Endothelial cell (in vitro differentiated cells): ENCODE results near the gene MDM1. TPM values are rescaled to one million over a fixed set of nuclear protein-coding genes. Genes with fewer than 3 reads are reported as not detected.

Experiments used
- DNase-seq: peaks from one replicate; pipeline ENCODE4 v3.0.0; 2021; ENCODE audit warnings: low spot score
- H3K27ac Mint-ChIP-seq: one replicate; pipeline ENCODE4 v1.8.0; 2021; ENCODE audit warnings: mixed read lengths, inconsistent platforms; ENCODE audit not compliant: unreplicated experiment
- H3K27me3 Mint-ChIP-seq: one replicate; pipeline ENCODE4 v1.8.0; 2021; ENCODE audit warnings: mild to moderate bottlenecking, moderate library complexity, mixed read lengths, inconsistent platforms; ENCODE audit not compliant: unreplicated experiment
- H3K36me3 Mint-ChIP-seq: one replicate; pipeline ENCODE4 v1.8.0; 2021; ENCODE audit warnings: mild to moderate bottlenecking, low read depth, mixed read lengths, inconsistent platforms; ENCODE audit not compliant: unreplicated experiment
- H3K4me1 Mint-ChIP-seq: one replicate; pipeline ENCODE4 v1.8.0; 2021; ENCODE audit warnings: mild to moderate bottlenecking, mixed read lengths, inconsistent platforms; ENCODE audit not compliant: unreplicated experiment
- H3K4me3 Mint-ChIP-seq: one replicate; pipeline ENCODE4 v1.8.0; 2021; ENCODE audit warnings: mild to moderate bottlenecking, mixed read lengths, inconsistent platforms; ENCODE audit not compliant: unreplicated experiment
- H3K9me3 Mint-ChIP-seq: one replicate; pipeline ENCODE4 v1.8.0; 2021; ENCODE audit warnings: mixed read lengths, inconsistent platforms; ENCODE audit not compliant: unreplicated experiment
- CTCF ChIP-seq: fragments of 200-600 bp; sonication (generic); IDR thresholded peaks from one replicate; pipeline ENCODE4 v1.5.0; 2021; ENCODE audit warnings: antibody characterized with exemption; ENCODE audit not compliant: unreplicated experiment
- long read RNA-seq: library from polyadenylated mRNA; unstranded; transcript quantifications from one replicate; pipeline ENCODE4 v2.0.0, GENCODE V29; 2020; ENCODE audit not compliant: unreplicated experiment
- total RNA-seq: library from RNA; stranded (reverse); fragmentation: NEBNext Ultra II Directional; extraction: Animal tissue kit (Norgen Biotek cat#: 25700); gene quantifications from one replicate; pipeline ENCODE4 v1.2.1, GENCODE V29; 2021; ENCODE audit not compliant: unreplicated experiment

MDM1 gene
- 18.1 TPM for total RNA-seq
- long read RNA-seq, partial matches to known transcripts: 1 of 4 reads
- long read RNA-seq, other reads (novel, unspliced or antisense): 2 of 4 reads

GRCh38 chr12:68331869-68332727 lies at the start of gene MDM1:
TSS of gene MDM1 (minus strand) at chr12:68332362. CDS start at chr12:68332245, 117 bp downstream.
- H3K9me3 Mint-ChIP-seq: no peaks in the 10 kb centered on the region
- H3K27me3 Mint-ChIP-seq: no peaks in the 10 kb centered on the region
- peaks cover 23% of the 10 kb centered on the region for H3K4me1 Mint-ChIP-seq
- no peak within 1 kb of the TSS for H3K27ac Mint-ChIP-seq
- H3K4me3 Mint-ChIP-seq: peak within 1 kb of the TSS; percentile 90
- no peak for TF ChIP-seq CTCF
- peak; percentile 97 for DNase-seq
- H3K36me3 Mint-ChIP-seq: no peaks in the 10 kb centered on the region

GRCh38 chr12:68381476-68382219 lies 49.5 kb upstream of the MDM1 start:
- H3K4me1 Mint-ChIP-seq: peaks cover 17% of the 10 kb centered on the region
- H3K4me3 Mint-ChIP-seq: no peak overlapping the region
- no peaks in the 10 kb centered on the region for H3K27me3 Mint-ChIP-seq
- no peaks in the 10 kb centered on the region for H3K36me3 Mint-ChIP-seq
- no peak for DNase-seq
- no peak overlapping the region for H3K27ac Mint-ChIP-seq
- TF ChIP-seq CTCF: no peak
- no peaks in the 10 kb centered on the region for H3K9me3 Mint-ChIP-seq

GRCh38 chr12:68378872-68379606 lies 46.9 kb upstream of the MDM1 start:
- H3K27me3 Mint-ChIP-seq: no peaks in the 10 kb centered on the region
- DNase-seq: no peak
- TF ChIP-seq CTCF: no peak
- no peaks in the 10 kb centered on the region for H3K9me3 Mint-ChIP-seq
- H3K4me1 Mint-ChIP-seq: peaks cover 21% of the 10 kb centered on the region
- H3K27ac Mint-ChIP-seq: no peak overlapping the region
- no peaks in the 10 kb centered on the region for H3K36me3 Mint-ChIP-seq
- no peak overlapping the region for H3K4me3 Mint-ChIP-seq

GRCh38 chr12:68377881-68378280 lies 45.7 kb upstream of the MDM1 start:
- TF ChIP-seq CTCF: no peak
- Mint-ChIP-seq H3K9me3 (no peaks in the 10 kb centered on the region), H3K4me3 (no peak overlapping the region), H3K27ac (no peak overlapping the region), H3K27me3 (no peaks in the 10 kb centered on the region), H3K36me3 (no peaks in the 10 kb centered on the region), H3K4me1 (peaks cover 20% of the 10 kb centered on the region)
- no peak for DNase-seq
